Body of pancreas (tissue), 4 donors: ENCODE measurements around the gene APBA2. TPM values are rescaled to one million over a fixed set of nuclear protein-coding genes. Genes with fewer than 3 reads are reported as not detected.

Source experiments
- ATAC-seq: fragments of 150-250 bp; one replicate; pipeline ENCODE4 v1.9.1; 2016
- DNase-seq, 4 donors: peaks; one replicate each; pipeline ENCODE4 v3.0.0-alpha.2; 2019
- H3K27ac ChIP-seq, 4 donors: fragments of 200-600 bp; sonication (generic); 1 replicate in 3 of 4; 2 replicates in 1 of 4; pipeline versions ENCODE4 v1.5.1 to v1.6.1; 2016 to 2019; ENCODE audit warnings: mild to moderate bottlenecking in 1 of 4, mixed read lengths in 1 of 4, moderate library complexity in 1 of 4
- H3K27me3 ChIP-seq, 2 donors: fragments of 200-600 bp; sonication (generic); one replicate each; pipeline ENCODE4 v1.6.0; 2016; ENCODE audit warnings: mild to moderate bottlenecking in 1 of 2
- H3K36me3 ChIP-seq, 2 donors: fragments of 200-600 bp; sonication (generic); replicated peaks in 1 of 2; 2 replicates each; pipeline ENCODE4 v1.5.1; 2016; ENCODE audit warnings: low read depth in 2 of 2; ENCODE audit not compliant: insufficient read depth in 1 of 2
- H3K4me1 ChIP-seq: fragments of 200-600 bp; sonication (generic); one replicate; pipeline ENCODE4 v1.6.0; 2016
- H3K4me3 ChIP-seq, 2 donors: fragments of 200-600 bp; sonication (generic); 1 replicate in 1 of 2; 2 replicates in 1 of 2; pipeline ENCODE4 v1.5.1; 2016 to 2019
- H3K9me3 ChIP-seq, 3 donors: fragments of 200-600 bp; sonication (generic); 1 replicate in 2 of 3; 2 replicates in 1 of 3; pipeline ENCODE4 v1.5.1; 2016
- CTCF ChIP-seq, 7 experiments: fragments of 450-650 bp in 4 of 7; fragments of 200-600 bp in 3 of 7; sonication (generic) in 3 of 7; IDR thresholded peaks; one replicate each; pipeline ENCODE4 v1.5.1; 2016 to 2019; ENCODE audit warnings: antibody characterized with exemption in 7 of 7
- POLR2A ChIP-seq, 3 donors: fragments of 450-650 bp; IDR thresholded peaks; one replicate each; pipeline ENCODE4 v1.6.1; 2016; ENCODE audit warnings: antibody characterized with exemption in 3 of 3, mild to moderate bottlenecking in 2 of 3
- WGBS, 2 donors: methylation state at CpG; one replicate each; pipeline ENCODE4 v1.1.5; 2017; 5-methylcytosine and 5-hydroxymethylcytosine counted together
- intact Hi-C: fragments of 100-400 bp; cut with DNase I; formaldehyde crosslinking; loops from one replicate; pipeline ENCODE4 v1.15.1; 2023
- total RNA-seq, 2 donors: library from RNA; depleted of rRNA; stranded (reverse); fragments of >200 nt; gene quantifications; one replicate each; pipeline ENCODE4 v1.1.0, GENCODE V29; 2016

APBA2 gene
- total RNA-seq, 2 donors from 2014 or later: 13.2 to 29.0 TPM

GRCh38 chr15:29035336-29036285 is 149.8 kb downstream of the APBA2 start:
- no peak overlapping the region for H3K27ac ChIP-seq
- no peaks in the 10 kb centered on the region for H3K27me3 ChIP-seq
- H3K9me3 ChIP-seq: no peaks in the 10 kb centered on the region
- TF ChIP-seq POLR2A (IDR thresholded peaks at IDR 0.05) (no peak), CTCF (IDR thresholded peaks at IDR 0.05) (no peak)
- peaks cover 18% of the 10 kb centered on the region for H3K4me1 ChIP-seq
- H3K4me3 ChIP-seq: no peak overlapping the region
- DNase-seq (peak; percentile 64 to 77 (median 70)), ATAC-seq (peak; percentile 63)
- no peaks in the 10 kb centered on the region for H3K36me3 ChIP-seq
- 14% methylated on average over 8 to 14 of the region's 14 CpGs for WGBS, 2 donors
- intact Hi-C loops: no loop called here

- Histone ChIP-seq H3K9me3 (no peaks in the 10 kb centered on the region), H3K4me1 (peaks cover 18% of the 10 kb centered on the region), H3K27ac (no peak overlapping the region), H3K27me3 (no peaks in the 10 kb centered on the region), H3K4me3 (no peak overlapping the region), H3K36me3 (no peaks in the 10 kb centered on the region)
- no peak for DNase-seq
- intact Hi-C loops: no loop called here
- no peak for TF ChIP-seq CTCF (IDR thresholded peaks at IDR 0.05)
- no peak for TF ChIP-seq POLR2A (IDR thresholded peaks at IDR 0.05)
- 77 to 83% methylated on average over 9 of the region's 9 CpGs for WGBS, 2 donors
- ATAC-seq: no peak
Measured at GRCh38 chr15:29037997-29038705, 152.4 kb downstream of the APBA2 start.

DNA sequence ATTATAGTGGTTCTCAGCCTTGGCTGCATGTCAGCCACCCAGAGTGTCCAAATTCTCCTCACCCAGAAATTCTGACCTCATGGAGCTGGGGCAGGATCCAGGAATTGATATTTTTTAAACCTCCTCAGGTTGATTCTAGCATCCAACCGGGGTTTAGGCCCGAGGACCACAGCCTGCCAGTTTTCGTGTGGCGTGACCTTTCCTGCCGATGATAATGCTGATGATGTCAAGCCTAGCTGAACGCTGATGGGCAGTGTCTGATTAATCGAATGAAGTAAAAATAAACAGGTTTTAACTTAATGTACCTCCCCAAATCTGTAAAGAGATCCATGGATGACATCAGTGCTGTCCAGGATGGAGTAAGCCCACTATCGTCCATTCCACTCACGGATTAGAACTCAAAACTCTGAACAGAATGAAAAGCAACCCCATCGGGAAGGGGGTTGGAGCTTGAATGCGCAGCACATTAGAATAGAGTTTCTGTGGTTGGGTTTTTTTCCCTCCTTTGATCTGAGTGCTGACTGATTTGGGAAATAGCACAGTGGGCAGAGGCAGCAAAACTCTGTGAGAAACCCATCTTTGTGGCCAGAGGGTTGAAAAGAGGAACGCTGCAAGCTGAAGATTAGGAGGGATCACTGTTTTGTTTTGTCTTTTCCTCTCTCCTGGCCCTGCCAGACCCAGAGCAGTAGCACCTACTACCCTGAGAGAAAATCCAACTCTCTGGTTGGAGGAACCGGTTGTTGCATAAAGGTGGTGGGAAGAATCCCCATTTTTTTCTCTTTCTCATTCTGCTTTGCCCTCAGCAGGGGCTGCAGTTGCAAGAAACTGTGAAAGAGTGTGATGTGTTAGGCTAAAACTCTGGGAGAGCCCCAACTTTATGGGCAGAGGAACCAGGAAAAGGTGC is 153.9 kb downstream of the APBA2 start:
- Histone ChIP-seq H3K4me3 (no peak overlapping the region), H3K27me3 (no peaks in the 10 kb centered on the region), H3K4me1 (peaks cover 18% of the 10 kb centered on the region), H3K9me3 (no peaks in the 10 kb centered on the region), H3K27ac (no peak overlapping the region), H3K36me3 (no peaks in the 10 kb centered on the region)
- DNase-seq (no peak), ATAC-seq (no peak)
- TF ChIP-seq CTCF (IDR thresholded peaks at IDR 0.05) (no peak), POLR2A (IDR thresholded peaks at IDR 0.05) (no peak)
- intact Hi-C loops: no loop called here
- 79 to 85% methylated on average over 13 of the region's 13 CpGs for WGBS, 2 donors

- DNase-seq: no peak
- 76 to 94% methylated on average over 8 of the region's 8 CpGs for WGBS, 2 donors
- Histone ChIP-seq H3K27me3 (no peaks in the 10 kb centered on the region), H3K36me3 (no peaks in the 10 kb centered on the region), H3K4me3 (no peak overlapping the region), H3K4me1 (peaks cover 13% of the 10 kb centered on the region), H3K27ac (no peak overlapping the region), H3K9me3 (no peaks in the 10 kb centered on the region)
- TF ChIP-seq POLR2A (IDR thresholded peaks at IDR 0.05) (no peak), CTCF (IDR thresholded peaks at IDR 0.05) (no peak)
- no peak for ATAC-seq
- intact Hi-C loops: no loop called here
Measured at GRCh38 chr15:29040370-29040751, 154.6 kb downstream of the APBA2 start.
